Measurements from ENCODE around the gene TP53TG3.
"Not testable (repeated sequence)": the region's sequence is repeated elsewhere in the genome, so short reads cannot be mapped to it uniquely, and the experiment has no call there.

GRCh38 chr16:32646177-32646576, 29.8 kb downstream of the TP53TG3 start:
- TF ChIP-seq, protein P1, sequence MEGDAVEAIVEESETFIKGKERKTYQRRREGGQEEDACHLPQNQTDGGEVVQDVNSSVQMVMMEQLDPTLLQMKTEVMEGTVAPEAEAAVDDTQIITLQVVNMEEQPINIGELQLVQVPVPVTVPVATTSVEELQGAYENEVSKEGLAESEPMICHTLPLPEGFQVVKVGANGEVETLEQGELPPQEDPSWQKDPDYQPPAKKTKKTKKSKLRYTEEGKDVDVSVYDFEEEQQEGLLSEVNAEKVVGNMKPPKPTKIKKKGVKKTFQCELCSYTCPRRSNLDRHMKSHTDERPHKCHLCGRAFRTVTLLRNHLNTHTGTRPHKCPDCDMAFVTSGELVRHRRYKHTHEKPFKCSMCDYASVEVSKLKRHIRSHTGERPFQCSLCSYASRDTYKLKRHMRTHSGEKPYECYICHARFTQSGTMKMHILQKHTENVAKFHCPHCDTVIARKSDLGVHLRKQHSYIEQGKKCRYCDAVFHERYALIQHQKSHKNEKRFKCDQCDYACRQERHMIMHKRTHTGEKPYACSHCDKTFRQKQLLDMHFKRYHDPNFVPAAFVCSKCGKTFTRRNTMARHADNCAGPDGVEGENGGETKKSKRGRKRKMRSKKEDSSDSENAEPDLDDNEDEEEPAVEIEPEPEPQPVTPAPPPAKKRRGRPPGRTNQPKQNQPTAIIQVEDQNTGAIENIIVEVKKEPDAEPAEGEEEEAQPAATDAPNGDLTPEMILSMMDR (IDR thresholded peaks at IDR 0.05), result not testable (repeated sequence)
- TF ChIP-seq POLR2A (IDR thresholded peaks at IDR 0.05), result not testable (repeated sequence)
